Gastroesophageal sphincter (tissue), 3 donors: ENCODE data around the gene GRIN2B.

Experiments
- CTCF ChIP-seq, 4 experiments: fragments of 200-600 bp in 2 of 4; fragments of 450-650 bp in 2 of 4; sonication (generic) in 1 of 4; IDR thresholded peaks; one replicate each; pipeline ENCODE4 v1.5.1; 2017 to 2019; ENCODE audit warnings: antibody characterized with exemption in 4 of 4, mild to moderate bottlenecking in 2 of 4, moderate library complexity in 2 of 4
- POLR2A ChIP-seq, 2 donors: fragments of 450-650 bp; IDR thresholded peaks; one replicate each; pipeline ENCODE4 v1.6.1; 2017; ENCODE audit warnings: antibody characterized with exemption in 2 of 2, mild to moderate bottlenecking in 2 of 2, moderate library complexity in 1 of 2
- POLR2AphosphoS5 ChIP-seq: sonication (generic); formaldehyde crosslinking; IDR thresholded peaks from one replicate; pipeline ENCODE4 v1.6.1; 2017; ENCODE audit warnings: antibody characterized with exemption

DNA sequence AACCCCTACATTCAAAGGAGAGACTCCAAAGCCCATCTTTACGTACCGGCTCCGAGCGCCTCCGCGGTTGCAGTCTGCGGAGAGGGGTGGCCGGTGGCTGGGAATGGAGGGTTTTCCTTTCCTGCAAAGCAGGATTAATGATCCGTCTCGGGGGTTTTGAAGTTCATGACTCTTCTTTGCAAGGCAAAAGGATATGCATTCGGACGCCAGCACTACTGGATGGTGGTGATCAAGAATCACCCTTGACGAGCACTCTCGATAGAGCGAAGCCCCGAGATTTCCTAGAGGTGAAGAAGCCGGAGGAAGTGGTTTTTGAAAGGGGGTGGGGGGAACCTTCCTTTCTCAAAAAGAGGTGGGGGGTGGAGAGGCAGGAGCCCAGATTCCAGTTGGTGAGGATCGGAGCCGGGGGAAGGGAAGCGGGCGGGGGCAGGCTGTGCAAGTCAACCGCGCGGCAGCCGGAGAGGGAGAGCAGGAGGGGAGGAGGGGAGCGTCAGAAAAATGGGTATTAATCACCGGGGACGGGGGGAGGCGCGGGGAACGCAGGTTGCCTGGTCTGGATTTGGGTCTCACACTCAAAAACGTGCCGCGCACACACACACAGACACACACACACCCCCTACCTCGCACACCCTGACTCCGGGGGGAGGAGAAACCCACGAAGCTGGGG is at the start of gene GRIN2B:
- TF ChIP-seq CTCF (IDR thresholded peaks at IDR 0.05) (no peak), POLR2A (IDR thresholded peaks at IDR 0.05) (no peak), POLR2AphosphoS5 (no peak)
